ENCODE results near the gene AAMP. TPM values are rescaled to one million over a fixed set of nuclear protein-coding genes. Genes with fewer than 3 reads are reported as not detected.

AAMP gene
- total RNA-seq, 1 experiment from 2014 or later, result 139 TPM

GRCh38 chr2:218238887-218239286 is 31.1 kb downstream of the AAMP start:
- Histone ChIP-seq H3K36me3 (replicated peaks; ENCODE audit: control insufficient read depth, insufficient read depth, low read length) (peaks cover 43% of the 10 kb centered on the region), H3K27me3 (ENCODE audit: control insufficient read depth, insufficient read depth, low read length) (no peaks in the 10 kb centered on the region), H3K4me3 (ENCODE audit: insufficient read depth, low read depth, low read length) (no peak overlapping the region)
- DNase-seq, result no peak

- peaks cover 39% of the 10 kb centered on the region for H3K36me3 ChIP-seq (replicated peaks; ENCODE audit: control insufficient read depth, insufficient read depth, low read length)
Observed at GRCh38 chr2:218236829-218237228, 33.1 kb downstream of the AAMP start.

GRCh38 chr2:218235017-218235416 is 34.9 kb downstream of the AAMP start:
- no peak for DNase-seq
- Histone ChIP-seq H3K36me3 (replicated peaks; ENCODE audit: control insufficient read depth, insufficient read depth, low read length) (peaks cover 41% of the 10 kb centered on the region), H3K27me3 (ENCODE audit: control insufficient read depth, insufficient read depth, low read length) (no peaks in the 10 kb centered on the region), H3K4me3 (ENCODE audit: insufficient read depth, low read depth, low read length) (no peak overlapping the region)

More at GRCh38 chr2:218236829-218237228, 33.1 kb downstream of the AAMP start:
- no peak overlapping the region for H3K4me3 ChIP-seq (ENCODE audit: insufficient read depth, low read depth, low read length)
- DNase-seq, result no peak
- H3K27me3 ChIP-seq (ENCODE audit: control insufficient read depth, insufficient read depth, low read length), result no peaks in the 10 kb centered on the region

DNA sequence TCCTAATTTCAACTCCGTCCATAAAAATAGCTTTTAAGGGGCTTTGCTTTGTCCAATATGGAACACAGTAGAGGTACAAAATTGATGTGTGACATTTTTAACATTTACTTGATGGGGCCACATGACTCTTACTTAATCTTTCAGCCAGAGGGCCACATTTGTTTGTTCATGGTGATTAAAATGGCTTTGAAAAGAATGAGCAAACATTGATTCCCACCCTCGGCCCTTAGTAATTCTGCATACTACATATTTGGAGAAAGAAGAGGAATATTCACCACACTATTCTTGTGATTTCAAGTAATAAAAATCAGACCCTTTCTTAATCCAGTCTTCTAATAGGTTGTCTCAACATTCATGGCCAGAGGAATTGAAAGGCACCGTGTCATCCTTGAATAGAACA is 35.4 kb downstream of the AAMP start:
- Histone ChIP-seq H3K27me3 (ENCODE audit: control insufficient read depth, insufficient read depth, low read length) (no peaks in the 10 kb centered on the region), H3K36me3 (replicated peaks; ENCODE audit: control insufficient read depth, insufficient read depth, low read length) (peaks cover 40% of the 10 kb centered on the region), H3K4me3 (ENCODE audit: insufficient read depth, low read depth, low read length) (no peak overlapping the region)
- no peak for DNase-seq

GRCh38 chr2:218233543-218233942 is 36.4 kb downstream of the AAMP start:
- no peak for DNase-seq
- Histone ChIP-seq H3K36me3 (replicated peaks; ENCODE audit: control insufficient read depth, insufficient read depth, low read length) (peaks cover 36% of the 10 kb centered on the region), H3K4me3 (ENCODE audit: insufficient read depth, low read depth, low read length) (no peak overlapping the region), H3K27me3 (ENCODE audit: control insufficient read depth, insufficient read depth, low read length) (no peaks in the 10 kb centered on the region)

DNA sequence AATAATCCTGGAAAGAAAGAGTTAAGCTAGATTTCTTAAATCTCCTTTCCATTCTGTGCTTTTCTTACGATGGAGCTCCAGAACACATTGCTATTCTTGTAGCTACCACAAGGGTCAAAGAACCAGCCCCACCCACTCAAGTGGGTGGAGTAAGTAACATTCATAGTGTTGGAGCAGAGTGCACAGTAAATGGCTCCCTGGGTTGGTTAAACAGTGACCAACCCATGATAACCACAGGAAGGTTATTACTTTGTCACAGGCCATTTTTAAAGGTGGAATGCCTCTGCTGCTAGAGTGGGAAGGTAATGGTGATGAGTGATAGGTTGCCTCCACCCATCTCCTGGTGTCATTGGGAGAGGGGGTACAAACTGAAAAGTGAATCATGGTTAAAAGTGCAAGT is 39.1 kb downstream of the AAMP start:
- H3K27me3 ChIP-seq (ENCODE audit: control insufficient read depth, insufficient read depth, low read length), result no peaks in the 10 kb centered on the region
- H3K4me3 ChIP-seq (ENCODE audit: insufficient read depth, low read depth, low read length), result no peak overlapping the region

DNA sequence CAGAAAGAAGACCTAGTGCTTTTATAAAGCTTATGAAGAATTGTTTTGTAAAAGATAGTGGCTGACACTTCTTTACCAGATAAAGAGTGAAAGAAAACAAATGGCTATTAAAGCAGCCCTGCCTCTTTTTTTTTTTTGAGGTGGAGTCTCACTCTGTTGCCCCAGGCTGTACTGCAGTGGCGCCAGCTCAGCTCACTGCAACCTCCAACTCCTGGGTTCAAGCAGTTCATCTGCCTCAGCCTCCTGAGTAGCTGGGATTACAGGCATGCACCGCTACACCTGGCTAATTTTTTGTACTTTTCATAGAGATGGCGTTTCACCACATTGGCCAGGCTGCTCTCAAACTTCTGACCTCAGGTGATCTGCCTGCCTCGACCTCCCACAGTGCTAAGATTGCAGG is 40.1 kb downstream of the AAMP start:
- peaks cover 28% of the 10 kb centered on the region for H3K36me3 ChIP-seq (replicated peaks; ENCODE audit: control insufficient read depth, insufficient read depth, low read length)
- no peak for DNase-seq
- no peaks in the 10 kb centered on the region for H3K27me3 ChIP-seq (ENCODE audit: control insufficient read depth, insufficient read depth, low read length)
- H3K4me3 ChIP-seq (ENCODE audit: insufficient read depth, low read depth, low read length), result no peak overlapping the region

More for the DNA sequence above, 39.1 kb downstream of the AAMP start:
- peak; percentile 46 for DNase-seq
- peaks cover 35% of the 10 kb centered on the region for H3K36me3 ChIP-seq (replicated peaks; ENCODE audit: control insufficient read depth, insufficient read depth, low read length)

- Histone ChIP-seq H3K27me3 (ENCODE audit: control insufficient read depth, insufficient read depth, low read length) (no peaks in the 10 kb centered on the region), H3K4me3 (ENCODE audit: insufficient read depth, low read depth, low read length) (no peak overlapping the region), H3K36me3 (replicated peaks; ENCODE audit: control insufficient read depth, insufficient read depth, low read length) (peaks cover 26% of the 10 kb centered on the region)
- no peak for DNase-seq
Observed at GRCh38 chr2:218229239-218229638, 40.7 kb downstream of the AAMP start.

DNA sequence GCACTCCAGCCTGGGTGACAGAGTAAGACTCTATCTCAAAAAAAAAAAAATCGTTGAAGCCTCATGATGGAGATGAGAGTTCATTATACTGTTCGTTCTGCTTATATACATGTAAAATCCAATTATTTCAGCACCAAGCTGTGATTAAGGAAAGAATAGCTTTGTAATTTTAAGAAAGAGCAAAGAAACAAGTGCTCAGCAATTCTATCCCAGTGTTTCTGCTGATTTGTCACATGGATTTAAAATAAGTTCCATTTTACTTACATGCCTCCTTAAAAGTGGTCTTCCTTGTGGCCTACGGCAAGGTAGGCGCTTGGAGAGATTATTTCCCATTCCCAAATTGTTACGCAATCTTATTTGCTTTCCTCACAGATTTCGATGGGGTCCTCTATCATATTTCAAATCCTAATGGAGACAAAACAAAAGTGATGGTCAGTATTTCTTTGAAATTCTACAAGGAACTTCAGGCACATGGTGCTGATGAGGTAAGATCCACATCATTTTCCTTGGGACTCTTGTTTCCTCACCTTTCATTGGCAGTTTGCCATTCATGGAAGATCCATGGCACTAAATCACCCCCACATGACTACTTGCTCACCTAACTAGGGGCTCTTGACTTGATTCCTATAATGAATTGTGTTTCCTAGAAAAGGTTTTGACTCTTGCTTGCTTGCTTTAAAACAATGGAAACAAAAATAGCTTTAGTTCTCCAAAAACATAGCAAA is 41.4 kb downstream of the AAMP start:
- H3K27me3 ChIP-seq (ENCODE audit: control insufficient read depth, insufficient read depth, low read length), result no peaks in the 10 kb centered on the region
- DNase-seq, result no peak
- H3K36me3 ChIP-seq (replicated peaks; ENCODE audit: control insufficient read depth, insufficient read depth, low read length), result peaks cover 21% of the 10 kb centered on the region
- no peak overlapping the region for H3K4me3 ChIP-seq (ENCODE audit: insufficient read depth, low read depth, low read length)

DNA sequence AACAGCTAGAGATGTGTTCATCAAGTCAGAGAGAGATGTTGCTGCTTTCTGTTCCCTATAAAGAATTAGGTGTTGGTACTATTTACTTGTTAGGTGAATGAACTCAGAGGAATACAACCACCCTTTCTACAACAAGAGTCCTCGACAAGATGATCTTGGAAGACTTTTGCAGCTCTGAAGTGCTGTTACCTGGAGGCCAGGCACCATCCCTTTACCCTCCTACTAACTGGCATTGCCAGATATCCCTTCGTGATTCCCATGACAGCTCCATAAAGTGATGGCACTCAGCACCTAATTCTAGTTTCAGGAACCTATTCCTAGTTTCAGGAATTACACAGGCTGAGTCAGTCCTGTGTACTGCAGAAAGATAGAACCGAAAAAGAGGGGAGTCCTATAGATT is 43.0 kb downstream of the AAMP start:
- H3K4me3 ChIP-seq (ENCODE audit: insufficient read depth, low read depth, low read length), result no peak overlapping the region
- H3K27me3 ChIP-seq (ENCODE audit: control insufficient read depth, insufficient read depth, low read length), result no peaks in the 10 kb centered on the region
- no peak for DNase-seq
- H3K36me3 ChIP-seq (replicated peaks; ENCODE audit: control insufficient read depth, insufficient read depth, low read length), result peaks cover 20% of the 10 kb centered on the region

DNA sequence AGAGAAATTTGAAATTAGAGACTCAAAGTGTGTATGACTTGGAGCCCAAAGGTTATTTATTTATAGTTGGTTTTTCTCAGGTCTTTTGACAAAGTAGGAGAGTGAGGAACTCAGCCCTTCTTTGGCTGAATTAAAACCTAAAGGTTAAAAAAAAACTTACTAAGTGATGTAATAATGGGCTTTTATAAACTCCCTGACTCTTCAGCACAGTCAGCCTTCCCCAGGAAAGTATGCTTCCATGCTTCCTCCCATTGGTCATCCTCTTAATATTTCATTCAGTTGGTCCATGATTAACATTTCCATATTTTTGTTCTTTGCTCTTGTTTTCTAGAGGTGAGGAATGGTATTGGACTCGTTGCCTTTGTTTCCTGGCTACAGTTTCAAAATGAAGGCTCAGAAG is 45.8 kb downstream of the AAMP start:
- Histone ChIP-seq H3K27me3 (ENCODE audit: control insufficient read depth, insufficient read depth, low read length) (no peaks in the 10 kb centered on the region), H3K4me3 (ENCODE audit: insufficient read depth, low read depth, low read length) (no peak overlapping the region), H3K36me3 (replicated peaks; ENCODE audit: control insufficient read depth, insufficient read depth, low read length) (peaks cover 7% of the 10 kb centered on the region)
- no peak for DNase-seq

DNA sequence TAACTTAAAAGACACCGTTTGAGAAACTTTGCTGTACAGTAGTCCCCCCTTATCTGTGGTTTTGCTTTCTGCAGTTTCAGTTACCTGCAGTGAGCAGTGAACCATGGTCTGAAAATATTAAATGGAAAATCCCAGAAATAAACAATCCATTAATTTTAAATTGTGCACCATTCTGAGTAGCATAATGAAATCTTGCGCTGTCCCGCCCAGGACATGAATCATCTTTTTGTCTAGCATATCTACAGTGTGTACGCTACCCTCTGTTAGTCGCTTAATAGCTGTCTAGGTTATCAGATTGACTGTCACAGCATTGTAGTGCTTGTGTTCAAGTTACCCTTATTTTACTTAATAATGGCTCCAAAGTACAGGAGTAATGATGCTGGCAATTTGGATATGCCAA is 46.9 kb downstream of the AAMP start:
- Histone ChIP-seq H3K27me3 (ENCODE audit: control insufficient read depth, insufficient read depth, low read length) (no peaks in the 10 kb centered on the region), H3K36me3 (replicated peaks; ENCODE audit: control insufficient read depth, insufficient read depth, low read length) (peaks cover 2% of the 10 kb centered on the region), H3K4me3 (ENCODE audit: insufficient read depth, low read depth, low read length) (no peak overlapping the region)
- no peak for DNase-seq

DNA sequence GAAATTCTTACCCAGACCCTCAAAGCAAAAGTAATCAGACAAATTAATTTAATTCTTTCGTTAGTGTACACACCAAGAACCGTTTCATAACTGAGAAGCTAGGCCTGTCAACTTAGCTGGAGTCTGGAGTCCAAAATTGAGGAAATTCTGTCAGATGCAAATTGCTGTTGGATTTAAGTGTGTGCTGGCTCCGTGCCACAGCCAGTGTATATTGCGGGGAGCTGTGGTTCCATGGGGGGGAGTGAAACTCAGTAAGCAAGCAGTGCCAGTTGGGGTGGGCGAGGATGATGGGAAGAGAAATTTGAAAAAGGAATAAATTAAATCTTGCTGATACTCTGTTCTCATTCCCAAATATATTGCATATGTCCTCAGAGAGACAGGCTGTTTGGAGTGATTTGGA is 48.9 kb downstream of the AAMP start:
- no peak for DNase-seq
- H3K4me3 ChIP-seq (ENCODE audit: insufficient read depth, low read depth, low read length), result no peak overlapping the region
- H3K27me3 ChIP-seq (ENCODE audit: control insufficient read depth, insufficient read depth, low read length), result no peaks in the 10 kb centered on the region
- peaks cover 2% of the 10 kb centered on the region for H3K36me3 ChIP-seq (replicated peaks; ENCODE audit: control insufficient read depth, insufficient read depth, low read length)

DNA sequence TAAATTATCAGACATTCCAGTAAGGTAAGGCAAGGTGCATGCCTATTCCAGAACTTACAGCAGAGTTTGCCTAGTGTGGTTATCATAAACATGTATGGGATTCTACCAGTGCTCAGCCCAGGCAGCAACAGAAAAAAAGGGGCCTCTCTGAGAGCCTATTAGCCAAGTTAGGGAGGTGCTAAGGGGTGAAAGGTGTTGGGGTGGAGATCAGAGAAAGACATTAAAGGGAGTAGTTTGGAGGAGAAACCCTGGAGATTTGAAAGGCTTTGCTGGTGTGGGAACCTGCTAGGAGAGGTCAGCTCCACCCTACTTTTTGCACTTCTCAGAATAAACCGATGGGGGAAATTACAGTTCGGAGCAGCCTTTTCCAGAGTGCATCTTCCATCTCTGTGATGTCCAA is 50.0 kb downstream of the AAMP start:
- no peak for DNase-seq
- Histone ChIP-seq H3K4me3 (ENCODE audit: insufficient read depth, low read depth, low read length) (no peak overlapping the region), H3K36me3 (replicated peaks; ENCODE audit: control insufficient read depth, insufficient read depth, low read length) (peaks cover 2% of the 10 kb centered on the region; the same call in 1 of the 2 replicates), H3K27me3 (ENCODE audit: control insufficient read depth, insufficient read depth, low read length) (no peaks in the 10 kb centered on the region)

DNA sequence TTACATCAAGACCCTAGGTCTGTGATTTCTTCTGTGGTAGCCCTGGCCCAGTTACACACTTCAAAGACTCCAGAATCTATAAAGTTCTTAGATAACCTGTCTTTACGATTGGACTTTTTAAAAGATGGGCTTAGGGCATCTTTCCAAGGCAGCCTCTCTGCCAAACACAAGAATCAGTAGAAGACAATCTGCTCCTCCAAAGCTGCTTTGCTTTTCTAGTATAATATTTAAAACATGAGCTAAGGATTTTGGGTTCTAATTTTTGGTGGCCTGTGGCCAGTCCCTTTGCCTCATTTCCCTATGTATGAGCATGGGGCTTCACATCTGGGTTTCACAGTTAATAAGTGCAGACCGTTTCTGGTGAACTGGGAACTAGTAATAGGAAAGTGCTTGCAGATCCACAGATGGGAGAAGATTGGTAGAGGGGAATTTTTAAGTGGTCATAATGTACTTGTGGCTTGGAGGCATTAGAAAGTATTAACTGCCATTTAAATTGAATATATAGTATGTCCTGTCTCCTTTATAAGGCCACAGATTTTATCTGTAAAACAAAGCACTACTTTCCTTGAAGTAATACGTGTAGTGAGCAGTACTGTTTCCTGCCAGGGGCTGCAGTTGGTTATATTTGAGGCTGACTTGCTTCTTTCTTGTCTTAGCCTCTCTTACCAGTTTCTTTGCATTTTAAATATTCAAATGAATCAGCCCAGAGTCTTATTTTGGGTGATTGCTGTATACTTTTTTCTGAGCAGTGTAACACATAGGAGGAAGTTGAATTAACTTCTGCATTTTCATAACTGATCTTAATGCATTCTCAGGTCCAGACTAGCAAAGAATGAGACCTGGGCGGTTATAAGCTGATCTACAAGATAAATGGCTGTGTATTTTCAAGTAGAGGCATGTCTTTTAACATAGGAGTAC is 51.4 kb downstream of the AAMP start:
- DNase-seq, result no peak
- Histone ChIP-seq H3K27me3 (ENCODE audit: control insufficient read depth, insufficient read depth, low read length) (no peaks in the 10 kb centered on the region), H3K36me3 (replicated peaks; ENCODE audit: control insufficient read depth, insufficient read depth, low read length) (no peaks in the 10 kb centered on the region; the same call in 1 of the 2 replicates), H3K4me3 (ENCODE audit: insufficient read depth, low read depth, low read length) (peak overlapping the region; percentile 88)

Measured in H7 (cell line).